ENCODE measurements around the gene GRHL1. TPM values are rescaled to one million over a fixed set of nuclear protein-coding genes. Genes with fewer than 3 reads are reported as not detected.
"Not testable (repeated sequence)": the region's sequence is repeated elsewhere in the genome, so short reads cannot be mapped to it uniquely, and the experiment has no call there.

GRHL1 gene
- total RNA-seq, 3 donors from 2014 or later, result 0.41 to 2.0 (median 1.9) TPM

DNA sequence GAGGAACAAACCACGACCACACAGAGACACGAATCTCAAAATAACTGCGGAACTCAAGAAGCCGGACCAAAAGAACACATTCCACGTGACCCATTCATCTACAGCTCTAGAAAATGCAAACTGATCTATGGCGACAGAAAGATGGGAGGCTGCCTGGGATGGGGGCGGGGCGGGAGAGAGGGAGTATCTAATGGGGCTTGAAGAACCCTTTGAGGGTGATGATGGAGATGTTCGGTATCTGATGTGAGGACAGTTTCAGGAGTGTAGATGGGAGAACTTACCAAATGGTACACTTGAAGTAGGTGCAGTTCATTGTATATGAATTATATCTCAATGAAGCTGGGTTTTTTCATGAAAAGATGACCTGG lies 57.3 kb downstream of the GRHL1 start:
- no peak overlapping the region for H3K4me3 ChIP-seq
- intact Hi-C loops (cut with DNase I, micrococcal nuclease), result no loop called here
- H3K4me1 ChIP-seq (ENCODE audit: low read depth), result peaks cover 2% of the 10 kb centered on the region
- TF ChIP-seq, protein P1, sequence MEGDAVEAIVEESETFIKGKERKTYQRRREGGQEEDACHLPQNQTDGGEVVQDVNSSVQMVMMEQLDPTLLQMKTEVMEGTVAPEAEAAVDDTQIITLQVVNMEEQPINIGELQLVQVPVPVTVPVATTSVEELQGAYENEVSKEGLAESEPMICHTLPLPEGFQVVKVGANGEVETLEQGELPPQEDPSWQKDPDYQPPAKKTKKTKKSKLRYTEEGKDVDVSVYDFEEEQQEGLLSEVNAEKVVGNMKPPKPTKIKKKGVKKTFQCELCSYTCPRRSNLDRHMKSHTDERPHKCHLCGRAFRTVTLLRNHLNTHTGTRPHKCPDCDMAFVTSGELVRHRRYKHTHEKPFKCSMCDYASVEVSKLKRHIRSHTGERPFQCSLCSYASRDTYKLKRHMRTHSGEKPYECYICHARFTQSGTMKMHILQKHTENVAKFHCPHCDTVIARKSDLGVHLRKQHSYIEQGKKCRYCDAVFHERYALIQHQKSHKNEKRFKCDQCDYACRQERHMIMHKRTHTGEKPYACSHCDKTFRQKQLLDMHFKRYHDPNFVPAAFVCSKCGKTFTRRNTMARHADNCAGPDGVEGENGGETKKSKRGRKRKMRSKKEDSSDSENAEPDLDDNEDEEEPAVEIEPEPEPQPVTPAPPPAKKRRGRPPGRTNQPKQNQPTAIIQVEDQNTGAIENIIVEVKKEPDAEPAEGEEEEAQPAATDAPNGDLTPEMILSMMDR (IDR thresholded peaks at IDR 0.05), result no peak
- H3K36me3 ChIP-seq (ENCODE audit: low read depth), result no peaks in the 10 kb centered on the region
- ATAC-seq, result no peak
- no peaks in the 10 kb centered on the region for H3K9me3 ChIP-seq
- DNase-seq, result peak in 1 of 3 donors; percentile 7

- TF ChIP-seq, protein P1 (IDR thresholded peaks at IDR 0.05), result no peak
- Histone ChIP-seq H3K4me1 (ENCODE audit: low read depth) (peaks cover 2% of the 10 kb centered on the region), H3K36me3 (ENCODE audit: low read depth) (no peaks in the 10 kb centered on the region), H3K4me3 (no peak overlapping the region), H3K9me3 (no peaks in the 10 kb centered on the region)
- DNase-seq (peak in 1 of 3 donors; percentile 22), ATAC-seq (no peak)
- intact Hi-C loops (cut with DNase I, micrococcal nuclease), result no loop called here
These were observed 57.8 kb downstream of the GRHL1 start for GRCh38 chr2:10009271-10009810.

DNA sequence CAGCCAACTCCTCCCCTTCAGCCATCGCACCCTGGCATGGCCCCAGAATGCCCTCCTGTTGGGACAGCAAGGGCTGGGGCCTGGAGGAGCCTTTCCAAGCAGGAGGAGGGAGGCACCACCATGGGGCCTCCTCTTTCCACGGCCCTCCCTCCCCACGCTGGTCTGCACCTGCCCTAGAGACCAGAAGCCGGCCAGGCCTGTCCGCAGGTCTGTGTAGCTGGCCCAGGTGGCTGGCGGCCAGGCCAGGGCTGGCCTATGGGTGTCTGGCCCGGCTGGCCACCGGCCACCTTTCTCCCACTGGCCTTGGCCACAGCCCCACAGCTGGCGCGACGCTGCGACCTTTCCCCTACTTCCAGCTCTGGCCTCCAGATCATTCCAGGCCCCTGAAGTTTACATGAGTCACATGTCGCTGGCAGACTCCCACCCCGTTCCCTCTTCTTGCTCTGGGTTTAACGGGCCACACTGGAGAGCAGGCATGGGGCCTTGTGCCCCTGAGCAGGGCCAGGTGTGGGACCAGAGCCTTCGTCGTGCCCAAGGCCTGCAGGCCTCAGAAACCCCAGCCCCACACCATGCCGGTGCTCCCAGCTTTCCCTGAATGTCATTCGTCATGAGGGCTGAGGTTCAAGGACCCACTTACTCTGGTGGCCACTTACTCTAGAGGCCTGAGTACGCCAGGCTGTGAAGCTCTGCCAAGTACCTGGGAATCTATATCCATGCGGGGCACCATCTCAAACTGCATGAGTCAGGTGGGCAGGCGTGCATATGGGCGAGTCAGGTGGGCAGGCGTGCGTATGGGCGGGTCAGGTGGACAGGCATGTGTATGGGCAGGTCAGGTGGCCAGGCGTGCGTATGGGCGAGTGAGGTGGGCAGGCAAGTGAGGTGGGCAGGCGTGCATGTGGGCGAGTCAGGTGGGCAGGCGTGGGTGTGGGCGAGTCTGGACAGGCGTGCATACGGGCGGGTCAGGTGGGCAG lies 58.6 kb downstream of the GRHL1 start:
- Histone ChIP-seq H3K36me3 (ENCODE audit: low read depth) (no peaks in the 10 kb centered on the region), H3K9me3 (no peaks in the 10 kb centered on the region), H3K4me1 (ENCODE audit: low read depth) (peaks cover 2% of the 10 kb centered on the region), H3K4me3 (no peak overlapping the region)
- peak; percentile 40 for ATAC-seq
- peak; percentile 47 to 66 (median 53) for DNase-seq
- intact Hi-C loops (cut with DNase I, micrococcal nuclease), result no loop called here
- TF ChIP-seq, protein P1 (IDR thresholded peaks at IDR 0.05), result no peak

GRCh38 chr2:10010861-10011605 lies 59.5 kb downstream of the GRHL1 start:
- H3K4me1 ChIP-seq (ENCODE audit: low read depth); H3K9me3 ChIP-seq; ATAC-seq; H3K36me3 ChIP-seq (ENCODE audit: low read depth); H3K4me3 ChIP-seq; intact Hi-C loops (cut with DNase I, micrococcal nuclease): not testable (repeated sequence)
- peak in 1 of 3 donors; percentile 44 for DNase-seq

DNA sequence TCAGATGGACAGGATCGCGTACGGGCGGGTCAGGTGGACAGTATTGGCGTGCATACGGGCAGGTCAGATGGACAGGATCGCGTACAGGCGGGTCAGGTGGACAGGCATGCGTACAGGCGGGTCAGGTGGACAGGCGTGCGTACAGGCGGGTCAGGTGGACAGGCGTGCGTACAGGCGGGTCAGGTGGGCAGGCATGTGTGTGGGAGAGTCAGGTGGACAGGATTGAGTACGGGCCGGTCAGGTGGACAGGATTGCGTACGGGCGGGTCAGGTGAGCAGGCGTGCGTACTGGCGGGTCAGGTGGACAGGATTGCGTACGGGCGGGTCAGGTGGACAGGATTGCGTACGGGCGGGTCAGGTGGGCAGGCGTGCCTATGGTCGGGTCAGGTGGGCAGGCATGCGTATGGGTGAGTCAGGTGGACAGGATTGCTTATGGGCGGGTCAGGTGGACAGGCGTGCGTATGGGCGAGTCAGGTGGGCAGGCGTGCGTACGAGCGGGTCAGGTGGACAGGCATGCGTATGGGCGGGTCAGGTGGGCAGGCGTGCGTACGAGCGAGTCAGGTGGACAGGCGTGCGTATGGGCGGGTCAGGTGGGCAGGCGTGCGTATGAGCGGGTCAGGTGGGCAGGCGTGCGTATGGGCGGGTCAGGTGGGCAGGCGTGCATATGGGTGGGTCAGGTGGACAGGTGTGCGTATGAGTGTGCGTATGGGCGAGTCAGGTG lies 60.3 kb downstream of the GRHL1 start:
- intact Hi-C loops (cut with DNase I, micrococcal nuclease); H3K36me3 ChIP-seq (ENCODE audit: low read depth); ATAC-seq; H3K4me1 ChIP-seq (ENCODE audit: low read depth); H3K9me3 ChIP-seq; H3K4me3 ChIP-seq: not testable (repeated sequence)
- DNase-seq, result peak in 1 of 3 donors; percentile 55

DNA sequence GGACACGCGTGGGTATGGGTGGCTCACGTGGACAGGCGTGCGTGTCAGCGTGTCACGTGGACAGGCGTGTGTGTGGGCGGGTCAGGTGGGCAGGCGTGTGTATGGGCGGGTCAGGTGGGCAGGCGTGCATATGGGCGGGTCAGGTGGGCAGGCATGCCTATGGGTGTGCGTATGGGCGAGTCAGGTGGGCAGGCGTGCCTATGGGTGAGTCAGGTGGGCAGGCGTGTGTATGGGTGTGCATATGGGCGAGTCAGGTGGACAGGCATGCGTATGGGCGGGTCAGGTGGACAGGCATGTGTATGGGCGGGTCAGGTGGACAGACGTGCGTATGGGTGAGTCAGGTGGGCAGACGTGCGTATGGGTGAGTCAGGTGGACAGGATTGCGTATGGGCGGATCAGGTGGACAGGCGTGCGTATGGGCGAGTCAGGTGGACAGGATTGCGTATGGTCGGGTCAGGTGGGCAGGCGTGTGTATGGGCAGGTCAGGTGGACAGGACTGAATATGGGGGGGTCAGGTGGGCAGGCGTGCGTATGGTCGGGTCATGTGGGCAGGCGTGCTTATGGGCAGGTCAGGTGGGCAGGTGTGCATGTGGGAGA lies 61.0 kb downstream of the GRHL1 start:
- ATAC-seq; intact Hi-C loops (cut with DNase I, micrococcal nuclease); H3K36me3 ChIP-seq (ENCODE audit: low read depth); H3K4me1 ChIP-seq (ENCODE audit: low read depth); H3K4me3 ChIP-seq; H3K9me3 ChIP-seq: not testable (repeated sequence)
- peak in 1 of 3 donors; percentile 34 for DNase-seq

Measured in mucosa of descending colon (tissue), 3 donors.